GM12873 (cell line): ENCODE results near the gene TMEM184C.

Source experiments
- CTCF ChIP-seq: IDR thresholded peaks from 2 replicates; pipeline ENCODE4 v1.5.1; 2012; ENCODE audit warnings: low read depth, mild to moderate bottlenecking, moderate library complexity, low read length, control low read depth; ENCODE audit not compliant: insufficient read depth; ENCODE audit errors: missing control alignments

The TMEM184C gene

GRCh38 chr4:147617173-147617840, at the start of gene TMEM184C:
TMEM184C (plus strand) TSS chr4:147617397; CDS start chr4:147617957, 560 bp downstream.
- no peak for TF ChIP-seq CTCF

- no peak for TF ChIP-seq CTCF
Observed at GRCh38 chr4:147570616-147571015, 46.6 kb upstream of the TMEM184C start.

GRCh38 chr4:147571036-147571770, 46.0 kb upstream of the TMEM184C start:
- TF ChIP-seq CTCF: no peak

- no peak for TF ChIP-seq CTCF
Observed at GRCh38 chr4:147576084-147576483, 41.1 kb upstream of the TMEM184C start.

- TF ChIP-seq CTCF: no peak
Observed at GRCh38 chr4:147578051-147578476, 39.1 kb upstream of the TMEM184C start.

- no peak for TF ChIP-seq CTCF
Observed at GRCh38 chr4:147578593-147578992, 38.6 kb upstream of the TMEM184C start.

GRCh38 chr4:147580396-147580795, 36.8 kb upstream of the TMEM184C start:
- no peak for TF ChIP-seq CTCF
